IPS-20b (cell line): ENCODE data around the gene TCERG1L.

ENCODE experiments used
- H3K27ac ChIP-seq: one replicate; pipeline ENCODE4 v1.5.1; 2013; ENCODE audit warnings: low read length
- H3K27me3 ChIP-seq: 2 replicates; pipeline ENCODE4 v1.6.1; 2013; ENCODE audit warnings: mild to moderate bottlenecking, low read length, inconsistent platforms; ENCODE audit not compliant: insufficient read depth
- H3K36me3 ChIP-seq: 2 replicates; pipeline ENCODE4 v1.6.1; 2013; ENCODE audit warnings: low read depth, mild to moderate bottlenecking, inconsistent platforms, low read length, moderate library complexity; ENCODE audit not compliant: insufficient read depth
- H3K4me1 ChIP-seq: 2 replicates; pipeline ENCODE4 v1.6.1; 2013; ENCODE audit warnings: mild to moderate bottlenecking, control low read depth, inconsistent platforms, low read length, moderate library complexity; ENCODE audit not compliant: insufficient read depth
- H3K4me3 ChIP-seq: 2 replicates; pipeline ENCODE4 v1.5.1; 2013; ENCODE audit warnings: mild to moderate bottlenecking, low read length, inconsistent platforms
- H3K9ac ChIP-seq: 2 replicates; pipeline ENCODE4 v1.6.1; 2013; ENCODE audit warnings: low read depth, mild to moderate bottlenecking, inconsistent platforms, low read length, moderate library complexity
- H3K9me3 ChIP-seq: 2 replicates; pipeline ENCODE4 v1.6.1; 2013; ENCODE audit warnings: mild to moderate bottlenecking, low read depth, low read length, inconsistent platforms; ENCODE audit not compliant: insufficient read depth

Gene TCERG1L

DNA sequence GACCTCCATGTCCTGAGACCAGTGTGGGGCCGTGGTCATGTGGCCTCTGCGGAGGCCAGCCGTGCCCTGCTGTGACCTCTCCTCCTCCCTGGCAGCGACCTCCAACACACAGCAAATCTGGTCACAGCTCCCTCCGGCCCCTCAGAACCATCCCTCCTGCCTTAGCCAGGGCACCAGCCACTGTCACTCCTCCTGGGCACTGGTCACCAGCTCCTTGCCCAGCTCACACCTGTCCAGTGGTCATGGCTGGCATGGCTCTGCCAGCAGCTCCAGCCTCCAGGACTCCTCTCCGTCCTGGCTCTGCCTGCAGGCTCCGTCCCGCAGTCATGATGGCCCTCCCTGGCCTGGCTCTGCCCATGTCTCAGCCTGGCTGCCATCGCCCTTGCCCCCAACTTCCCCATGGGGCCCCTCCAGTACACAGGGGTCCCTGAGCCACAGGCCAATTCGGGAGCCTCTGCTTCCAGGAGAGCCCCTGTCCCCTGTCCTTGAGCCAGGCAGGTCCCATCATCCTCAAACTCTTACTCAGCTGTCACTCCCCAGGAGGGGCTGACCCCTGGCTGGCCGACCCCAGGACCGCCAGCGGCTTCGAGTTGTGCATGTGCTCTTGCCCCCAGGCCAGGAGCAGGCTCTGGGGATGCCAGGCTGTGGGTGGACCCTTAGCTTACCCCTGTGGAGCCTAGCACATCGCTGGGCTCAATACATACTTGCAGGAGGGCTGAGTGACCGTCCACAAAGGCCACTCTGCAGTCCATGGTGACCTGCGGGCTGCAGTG, 92.5 kb downstream of the TCERG1L start:
- H3K27me3 ChIP-seq: no peaks in the 10 kb centered on the region
- H3K4me1 ChIP-seq: no peaks in the 10 kb centered on the region
- no peak overlapping the region for H3K27ac ChIP-seq
- no peak overlapping the region for H3K4me3 ChIP-seq
- H3K9me3 ChIP-seq: no peaks in the 10 kb centered on the region
- H3K36me3 ChIP-seq: no peaks in the 10 kb centered on the region
- H3K9ac ChIP-seq: no peak overlapping the region

DNA sequence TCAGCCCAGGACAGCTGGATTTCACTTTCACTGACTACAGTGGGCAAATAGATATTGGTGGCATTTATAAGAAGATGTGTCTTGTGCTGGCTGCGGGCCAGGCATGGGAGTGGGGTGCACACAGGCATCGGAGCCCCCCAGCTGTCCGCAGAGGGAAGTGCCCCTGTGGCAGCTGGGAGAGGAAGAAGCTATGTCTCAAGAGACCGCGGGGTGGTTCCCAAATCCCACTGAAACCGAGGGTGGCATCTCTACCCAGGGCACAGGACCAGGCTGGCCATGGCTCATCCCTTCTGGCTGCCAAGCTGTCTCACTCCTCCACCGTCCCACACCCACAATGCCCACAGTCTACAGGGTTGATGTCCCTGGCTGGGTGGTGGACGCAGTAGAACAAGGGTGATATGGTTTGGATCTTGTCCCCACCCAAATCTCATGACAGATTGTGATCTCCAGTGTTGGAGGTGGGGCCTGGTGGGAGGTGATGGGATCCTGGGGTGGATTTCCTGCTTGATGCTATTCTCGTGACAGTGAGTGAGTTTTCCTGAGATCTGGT, 94.8 kb downstream of the TCERG1L start:
- H3K4me1 ChIP-seq: no peaks in the 10 kb centered on the region
- no peak overlapping the region for H3K4me3 ChIP-seq
- H3K9me3 ChIP-seq: no peaks in the 10 kb centered on the region
- no peak overlapping the region for H3K27ac ChIP-seq
- no peaks in the 10 kb centered on the region for H3K27me3 ChIP-seq
- no peak overlapping the region for H3K9ac ChIP-seq
- H3K36me3 ChIP-seq: no peaks in the 10 kb centered on the region

GRCh38 chr10:131215776-131216175, 95.7 kb downstream of the TCERG1L start:
- no peaks in the 10 kb centered on the region for H3K27me3 ChIP-seq
- H3K36me3 ChIP-seq: no peaks in the 10 kb centered on the region
- no peak overlapping the region for H3K27ac ChIP-seq
- no peaks in the 10 kb centered on the region for H3K4me1 ChIP-seq
- no peak overlapping the region for H3K4me3 ChIP-seq
- H3K9me3 ChIP-seq: no peaks in the 10 kb centered on the region
- no peak overlapping the region for H3K9ac ChIP-seq

DNA sequence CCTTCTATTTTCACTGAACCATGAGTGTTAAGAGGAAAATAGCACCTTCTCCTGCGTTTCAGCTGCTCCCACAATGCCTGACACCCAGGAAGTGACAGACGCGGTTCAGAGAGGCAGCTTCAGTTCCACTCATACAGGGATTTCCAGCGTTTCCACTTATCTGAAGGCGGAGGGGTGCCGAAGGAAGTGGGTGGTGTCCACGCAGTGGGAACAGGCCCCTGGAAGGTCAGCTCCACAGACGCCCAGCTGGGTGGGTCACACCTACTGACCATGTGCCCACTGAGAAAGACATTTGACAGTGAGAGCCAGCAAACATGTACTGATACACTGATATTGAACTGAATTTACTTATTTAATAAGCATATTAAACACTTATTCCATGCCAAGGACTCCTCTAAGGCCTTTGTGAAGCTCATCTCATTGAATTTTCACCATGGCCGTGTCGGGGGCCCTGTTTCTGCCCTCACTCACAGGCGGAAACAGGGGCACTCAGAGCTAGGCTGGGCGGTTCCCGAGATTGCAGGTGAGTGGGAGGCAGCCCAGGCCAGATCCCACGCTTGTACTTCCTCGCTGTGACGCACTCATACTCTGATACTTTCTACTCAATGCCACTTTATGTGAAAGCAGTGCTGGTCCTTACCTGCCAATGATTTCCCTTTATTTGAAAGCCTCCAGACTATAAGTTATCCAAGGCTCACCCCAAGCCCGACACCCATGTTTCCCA, 96.8 kb downstream of the TCERG1L start:
- no peak overlapping the region for H3K4me3 ChIP-seq
- no peak overlapping the region for H3K9ac ChIP-seq
- no peaks in the 10 kb centered on the region for H3K4me1 ChIP-seq
- no peaks in the 10 kb centered on the region for H3K9me3 ChIP-seq
- no peaks in the 10 kb centered on the region for H3K36me3 ChIP-seq
- H3K27ac ChIP-seq: no peak overlapping the region
- H3K27me3 ChIP-seq: no peaks in the 10 kb centered on the region

- Histone ChIP-seq H3K27me3 (no peaks in the 10 kb centered on the region), H3K4me3 (no peak overlapping the region), H3K9me3 (no peaks in the 10 kb centered on the region), H3K9ac (no peak overlapping the region), H3K4me1 (no peaks in the 10 kb centered on the region), H3K36me3 (no peaks in the 10 kb centered on the region), H3K27ac (no peak overlapping the region)
These were observed 97.6 kb downstream of the TCERG1L start for GRCh38 chr10:131213741-131214505.

DNA sequence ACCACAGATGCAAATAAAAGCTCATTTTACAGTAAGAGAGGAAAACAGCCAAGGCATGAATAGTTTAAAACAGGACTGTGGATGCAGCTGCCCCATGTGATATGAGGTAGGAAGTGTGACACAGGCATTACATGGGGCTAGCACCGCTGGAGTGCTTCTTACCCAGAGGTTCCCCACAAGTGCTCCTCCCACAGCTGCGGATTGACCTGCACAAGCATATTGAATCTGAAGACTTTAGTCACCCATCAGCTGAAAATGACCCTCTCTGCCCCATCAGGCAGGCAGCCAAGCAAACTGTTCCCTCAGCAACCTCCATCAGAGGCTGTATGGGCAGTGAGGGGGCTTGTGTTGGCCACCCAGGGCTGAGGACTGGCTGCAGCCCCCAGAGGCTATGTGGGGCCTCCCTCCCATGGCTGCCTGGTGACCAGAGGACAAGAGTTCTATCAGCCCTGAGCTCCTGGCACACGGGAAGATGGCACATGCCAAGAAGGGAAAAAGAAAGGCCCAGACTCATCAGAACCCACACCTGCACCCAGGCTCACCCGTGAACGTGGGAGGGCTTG, 98.7 kb downstream of the TCERG1L start:
- Histone ChIP-seq H3K4me1 (no peaks in the 10 kb centered on the region), H3K36me3 (no peaks in the 10 kb centered on the region), H3K27ac (no peak overlapping the region), H3K9me3 (no peaks in the 10 kb centered on the region), H3K9ac (no peak overlapping the region), H3K27me3 (no peaks in the 10 kb centered on the region), H3K4me3 (no peak overlapping the region)

GRCh38 chr10:131211965-131212619, 99.4 kb downstream of the TCERG1L start:
- H3K4me3 ChIP-seq: no peak overlapping the region
- no peak overlapping the region for H3K27ac ChIP-seq
- H3K27me3 ChIP-seq: no peaks in the 10 kb centered on the region
- no peaks in the 10 kb centered on the region for H3K9me3 ChIP-seq
- H3K36me3 ChIP-seq: no peaks in the 10 kb centered on the region
- H3K9ac ChIP-seq: no peak overlapping the region
- no peaks in the 10 kb centered on the region for H3K4me1 ChIP-seq

- H3K4me3 ChIP-seq: no peak overlapping the region
- no peaks in the 10 kb centered on the region for H3K36me3 ChIP-seq
- no peak overlapping the region for H3K9ac ChIP-seq
- no peaks in the 10 kb centered on the region for H3K9me3 ChIP-seq
- H3K27ac ChIP-seq: no peak overlapping the region
- no peaks in the 10 kb centered on the region for H3K27me3 ChIP-seq
- H3K4me1 ChIP-seq: no peaks in the 10 kb centered on the region
These were observed 100.0 kb downstream of the TCERG1L start for GRCh38 chr10:131211559-131211958.

DNA sequence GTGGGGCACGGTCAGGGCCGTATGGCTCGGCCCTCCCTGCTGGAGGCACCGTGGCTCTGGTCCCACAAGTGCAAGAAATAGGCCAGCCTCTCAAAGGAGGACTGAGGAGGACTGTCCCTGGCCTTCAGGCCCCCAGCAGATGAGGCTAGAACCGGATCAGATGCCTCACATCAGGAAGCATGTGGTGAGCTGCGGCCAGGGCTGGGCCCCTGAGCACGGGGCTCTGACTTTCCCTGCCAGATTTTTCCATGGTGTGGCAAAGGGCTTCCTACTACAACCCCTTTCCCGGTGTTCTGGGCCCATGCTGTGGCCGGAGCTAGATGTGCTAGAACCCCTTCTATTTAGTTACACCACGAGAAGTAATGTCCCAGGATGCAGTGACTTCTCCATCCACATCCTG, 100.4 kb downstream of the TCERG1L start:
- Histone ChIP-seq H3K4me3 (no peak overlapping the region), H3K36me3 (no peaks in the 10 kb centered on the region), H3K27ac (no peak overlapping the region), H3K27me3 (no peaks in the 10 kb centered on the region), H3K9ac (no peak overlapping the region), H3K4me1 (no peaks in the 10 kb centered on the region), H3K9me3 (no peaks in the 10 kb centered on the region)

DNA sequence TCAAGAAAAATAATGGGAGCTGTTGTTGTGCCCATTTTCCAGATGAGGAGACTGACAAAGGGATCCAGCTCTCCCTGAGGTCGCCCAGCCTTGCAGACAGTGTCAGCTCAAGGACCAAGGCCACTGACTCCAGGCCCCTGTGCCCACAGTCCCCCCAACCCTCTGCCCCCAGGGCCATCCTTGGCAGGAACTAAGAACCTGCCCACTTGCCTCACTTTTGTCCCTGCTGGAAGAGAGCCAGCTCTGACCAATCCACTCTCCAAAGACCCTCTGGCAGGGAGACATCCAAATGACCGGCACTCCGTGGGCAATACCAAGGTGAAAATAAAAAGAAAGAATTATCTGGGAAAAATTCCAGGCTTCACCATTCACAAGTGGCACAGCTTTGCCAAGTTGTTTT, 101.3 kb downstream of the TCERG1L start:
- H3K9ac ChIP-seq: no peak overlapping the region
- no peaks in the 10 kb centered on the region for H3K4me1 ChIP-seq
- H3K4me3 ChIP-seq: no peak overlapping the region
- H3K9me3 ChIP-seq: no peaks in the 10 kb centered on the region
- H3K27ac ChIP-seq: no peak overlapping the region
- no peaks in the 10 kb centered on the region for H3K36me3 ChIP-seq
- H3K27me3 ChIP-seq: no peaks in the 10 kb centered on the region
